NCI-H2196 treated with DMSO at 0.1 percent for 48 hours (cell line): ENCODE results near the gene MINDY1.

Experiments used
- DNase-seq: peaks from one replicate; lab custom pipeline; 2025; ENCODE audit not compliant: unreplicated experiment; lab: John Stamatoyannopoulos, UW

The MINDY1 gene

GRCh38 chr1:150968491-150968890 lies 38.2 kb downstream of the MINDY1 start:
- no peak for DNase-seq

- no peak for DNase-seq
Observed at GRCh38 chr1:150967936-150968335, 38.8 kb downstream of the MINDY1 start.

GRCh38 chr1:150966011-150966410 lies 40.7 kb downstream of the MINDY1 start:
- no peak for DNase-seq

DNA sequence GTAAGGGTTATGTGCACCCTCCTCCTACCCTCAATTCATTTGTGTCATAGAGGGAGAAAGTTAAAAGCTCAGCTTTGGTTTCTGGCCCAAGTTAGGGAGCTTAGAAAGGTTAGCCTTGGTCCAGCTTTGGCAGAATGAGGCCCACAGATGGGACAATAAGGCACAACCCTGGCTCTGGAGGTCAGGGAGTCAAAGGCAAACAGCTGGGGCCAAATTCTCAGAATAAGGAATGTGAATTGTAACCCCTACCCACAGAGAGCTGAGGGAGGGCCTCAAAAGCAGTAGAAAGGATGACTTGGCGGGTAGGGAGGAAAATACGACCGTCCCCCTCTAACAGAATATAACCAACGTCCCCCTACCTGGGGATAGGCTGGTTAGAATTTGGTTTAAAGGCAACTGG lies 41.1 kb downstream of the MINDY1 start:
- DNase-seq: no peak

GRCh38 chr1:150964164-150964489 lies 42.6 kb downstream of the MINDY1 start:
- no peak for DNase-seq

GRCh38 chr1:150963321-150964163 lies 43.2 kb downstream of the MINDY1 start:
- no peak for DNase-seq

DNA sequence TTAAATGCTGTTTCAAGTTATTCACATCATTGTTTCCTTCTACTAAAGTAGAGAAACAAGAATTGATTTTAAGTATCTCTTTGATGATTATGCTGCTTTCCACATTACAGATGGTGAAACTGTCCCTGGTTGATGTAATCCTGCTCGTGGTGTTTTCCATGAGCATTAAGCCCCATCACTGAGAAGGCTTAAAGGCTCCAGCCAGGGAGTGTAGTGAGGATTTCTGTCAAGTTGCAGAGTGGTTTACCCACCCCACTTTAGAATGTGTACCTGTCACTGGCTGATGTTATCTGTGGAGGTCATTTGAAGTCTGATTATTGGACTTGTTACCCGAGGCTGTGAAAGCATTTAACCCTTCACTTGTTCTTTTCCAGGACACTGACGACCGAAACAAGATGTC lies 44.9 kb downstream of the MINDY1 start:
- DNase-seq: no peak

DNA sequence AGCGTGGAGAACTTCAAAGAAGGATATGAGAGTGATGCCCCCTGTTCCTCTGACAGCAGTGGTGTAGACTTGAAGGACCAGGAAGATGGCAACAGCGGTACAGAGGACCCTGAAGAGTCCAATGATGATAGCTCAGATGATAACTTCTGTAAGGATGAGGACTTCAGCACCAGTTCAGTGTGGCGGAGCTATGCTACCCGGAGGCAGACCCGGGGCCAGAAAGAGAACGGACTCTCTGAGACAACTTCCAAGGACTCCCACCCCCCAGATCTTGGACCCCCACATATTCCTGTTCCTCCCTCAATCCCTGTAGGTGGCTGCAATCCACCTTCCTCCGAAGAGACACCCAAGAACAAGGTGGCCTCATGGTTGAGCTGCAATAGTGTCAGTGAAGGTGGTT lies 46.1 kb downstream of the MINDY1 start:
- no peak for DNase-seq

- no peak for DNase-seq
Observed at GRCh38 chr1:150957666-150958065, 49.0 kb downstream of the MINDY1 start.

DNA sequence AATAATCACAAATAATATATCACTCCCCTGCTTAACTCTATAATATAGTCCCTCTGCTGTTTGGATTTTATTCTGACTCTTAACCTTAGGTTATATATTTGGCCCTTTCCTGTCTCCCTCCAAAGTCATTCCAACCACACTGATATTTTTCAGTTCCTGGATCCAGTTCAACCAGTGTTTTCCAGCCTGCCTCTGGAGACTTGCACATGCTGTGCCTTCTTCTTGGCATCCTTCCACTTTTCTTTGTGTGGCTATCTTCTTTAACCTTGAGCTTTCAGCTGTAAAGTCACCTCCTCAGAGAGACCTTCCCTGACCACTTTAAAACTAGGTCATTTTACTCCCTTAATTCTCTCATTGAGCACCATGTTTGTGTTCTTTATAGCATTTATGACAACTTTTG lies 51.4 kb downstream of the MINDY1 start:
- no peak for DNase-seq

GRCh38 chr1:150954708-150955107 lies 52.0 kb downstream of the MINDY1 start:
- DNase-seq: no peak
